Peyer's patch (tissue), 4 donors: ENCODE results near the gene C5orf46. TPM values are rescaled to one million over a fixed set of nuclear protein-coding genes. Genes with fewer than 3 reads are reported as not detected.
"Not testable (repeated sequence)": the region's sequence is repeated elsewhere in the genome, so short reads cannot be mapped to it uniquely, and the experiment has no call there.

Source experiments
- DNase-seq, 3 donors: peaks; one replicate each; pipeline ENCODE4 v3.0.0-alpha.2; 2017 to 2019
- H3K27ac ChIP-seq, 4 donors: fragments of 200-600 bp; sonication (generic); one replicate each; pipeline ENCODE4 v1.5.1; 2016 to 2019
- H3K27me3 ChIP-seq, 2 donors: fragments of 200-600 bp; sonication (generic); one replicate each; pipeline ENCODE4 v1.5.1; 2019
- H3K36me3 ChIP-seq, 3 donors: fragments of 200-600 bp; sonication (generic); one replicate each; pipeline ENCODE4 v1.5.1; 2016 to 2019
- H3K4me1 ChIP-seq, 4 donors: fragments of 200-600 bp; sonication (generic); one replicate each; pipeline ENCODE4 v1.5.1; 2016 to 2019
- H3K4me3 ChIP-seq, 4 donors: fragments of 200-600 bp; sonication (generic); 1 replicate in 3 of 4; 2 replicates in 1 of 4; pipeline ENCODE4 v1.5.1; 2016 to 2019; ENCODE audit warnings: mild to moderate bottlenecking in 1 of 4
- H3K9me3 ChIP-seq, 4 donors: fragments of 200-600 bp; sonication (generic); one replicate each; pipeline ENCODE4 v1.5.1; 2016 to 2019; ENCODE audit warnings: mild to moderate bottlenecking in 1 of 4
- CTCF ChIP-seq, 6 experiments: fragments of 450-650 bp in 4 of 6; fragments of 200-600 bp in 2 of 6; sonication (generic) in 1 of 6; IDR thresholded peaks; one replicate each; pipeline ENCODE4 v1.5.1; 2017 to 2019; ENCODE audit warnings: antibody characterized with exemption in 6 of 6, mild to moderate bottlenecking in 3 of 6, moderate library complexity in 1 of 6
- POLR2A ChIP-seq, 2 donors: fragments of 450-650 bp; IDR thresholded peaks; one replicate each; pipeline ENCODE4 v1.5.1; 2017; ENCODE audit warnings: antibody characterized with exemption in 2 of 2, mild to moderate bottlenecking in 2 of 2, moderate library complexity in 2 of 2
- total RNA-seq, 4 donors: library from RNA; depleted of rRNA; stranded (reverse); fragments of >200 nt; gene quantifications; one replicate each; pipeline ENCODE4 v1.1.0, GENCODE V29; 2016

C5orf46 gene
- not detected for total RNA-seq

GRCh38 chr5:147906326-147907095 lies at the start of gene C5orf46:
Gene C5orf46, minus strand, starts transcription at chr5:147906538. Its CDS starts 37 bp downstream, at chr5:147906501.
- H3K9me3 ChIP-seq = no peaks in the 10 kb centered on the region
- H3K36me3 ChIP-seq = no peaks in the 10 kb centered on the region
- DNase-seq = no peak
- no peaks in the 10 kb centered on the region for H3K4me1 ChIP-seq
- H3K27ac ChIP-seq = no peak within 1 kb of the TSS
- H3K27me3 ChIP-seq = no peaks in the 10 kb centered on the region
- H3K4me3 ChIP-seq = no peak within 1 kb of the TSS
- no peak for TF ChIP-seq CTCF (IDR thresholded peaks at IDR 0.05)

GRCh38 chr5:147954971-147955370 lies 48.6 kb upstream of the C5orf46 start:
- Histone ChIP-seq H3K27me3 (no peaks in the 10 kb centered on the region), H3K4me3 (no peak overlapping the region), H3K4me1 (no peaks in the 10 kb centered on the region), H3K9me3 (no peaks in the 10 kb centered on the region), H3K27ac (no peak overlapping the region), H3K36me3 (no peaks in the 10 kb centered on the region)
- TF ChIP-seq POLR2A (IDR thresholded peaks at IDR 0.05) = no peak
- TF ChIP-seq CTCF (IDR thresholded peaks at IDR 0.05) = no peak
- no peak for DNase-seq

GRCh38 chr5:147949711-147950573 lies 43.6 kb upstream of the C5orf46 start:
- H3K27ac ChIP-seq = no peak overlapping the region
- peak in 5 of 6 experiments; percentile 32 to 75 (median 65) for TF ChIP-seq CTCF (IDR thresholded peaks at IDR 0.05)
- no peak for TF ChIP-seq POLR2A (IDR thresholded peaks at IDR 0.05)
- H3K4me3 ChIP-seq = no peak overlapping the region
- H3K9me3 ChIP-seq = no peaks in the 10 kb centered on the region
- DNase-seq = no peak
- H3K36me3 ChIP-seq = no peaks in the 10 kb centered on the region
- no peaks in the 10 kb centered on the region for H3K27me3 ChIP-seq
- no peaks in the 10 kb centered on the region for H3K4me1 ChIP-seq

- DNase-seq, H3K4me1 ChIP-seq, H3K9me3 ChIP-seq, H3K27me3 ChIP-seq, H3K4me3 ChIP-seq, H3K27ac ChIP-seq, H3K36me3 ChIP-seq: not testable (repeated sequence)
These were observed 40.4 kb upstream of the C5orf46 start for GRCh38 chr5:147946658-147947274.

- DNase-seq = no peak
- Histone ChIP-seq H3K36me3 (no peaks in the 10 kb centered on the region), H3K4me3 (no peak overlapping the region), H3K9me3 (no peaks in the 10 kb centered on the region), H3K27me3 (no peaks in the 10 kb centered on the region), H3K27ac (no peak overlapping the region), H3K4me1 (no peaks in the 10 kb centered on the region)
- TF ChIP-seq CTCF (IDR thresholded peaks at IDR 0.05) (no peak), POLR2A (IDR thresholded peaks at IDR 0.05) (no peak)
These were observed 33.2 kb upstream of the C5orf46 start for GRCh38 chr5:147939431-147940114.
